ENCODE measurements around the gene PLB1. TPM values are rescaled to one million over a fixed set of nuclear protein-coding genes. Genes with fewer than 3 reads are reported as not detected.

PLB1 gene
- total and polyA plus RNA-seq, 2 donors (not counting 1 experiment from before 2014, with no cell fraction given) = 0.25 to 0.51 TPM

GRCh38 chr2:28522481-28522880 is 26.6 kb downstream of the PLB1 start:
- Mint-ChIP-seq H3K27me3 (peaks cover 52% of the 10 kb centered on the region), H3K27ac (no peak overlapping the region), H3K4me3 (no peak overlapping the region), H3K9me3 (ENCODE audit: insufficient read depth) (no peaks in the 10 kb centered on the region), H3K4me1 (no peaks in the 10 kb centered on the region)
- no peaks in the 10 kb centered on the region for H3K79me2 ChIP-seq (ENCODE audit: control insufficient read depth, insufficient read depth, low read length)
- no peak overlapping the region for H2AFZ ChIP-seq (ENCODE audit: insufficient read depth, low read depth, low read length, poor library complexity, severe bottlenecking)
- no peaks in the 10 kb centered on the region for H3K9me3 ChIP-seq (ENCODE audit: control extremely low read depth in 1 of 3, control insufficient read depth in 2 of 3, insufficient read depth in 1 of 3, low read length in 2 of 3)
- 92% methylated on average over 9 of the region's 11 CpGs for WGBS (ENCODE audit: insufficient coverage)
- no peak for DNase-seq
- ChIA-PET CTCF (no interaction called here), POLR2A (no interaction called here)
- no peak overlapping the region for H3K4me2 ChIP-seq (replicated peaks; ENCODE audit: low read depth, low read length, poor library complexity, severe bottlenecking)
- H3K36me3 ChIP-seq (replicated peaks in 1 of 2; ENCODE audit: control extremely low read depth in 1 of 2, control insufficient read depth in 1 of 2, extremely low read depth in 1 of 2, insufficient read depth in 2 of 2, low read length in 1 of 2) = no peaks in the 10 kb centered on the region
- no peak overlapping the region for H3K27ac ChIP-seq (ENCODE audit: low read length in 2 of 2)
- TF ChIP-seq, protein P1, sequence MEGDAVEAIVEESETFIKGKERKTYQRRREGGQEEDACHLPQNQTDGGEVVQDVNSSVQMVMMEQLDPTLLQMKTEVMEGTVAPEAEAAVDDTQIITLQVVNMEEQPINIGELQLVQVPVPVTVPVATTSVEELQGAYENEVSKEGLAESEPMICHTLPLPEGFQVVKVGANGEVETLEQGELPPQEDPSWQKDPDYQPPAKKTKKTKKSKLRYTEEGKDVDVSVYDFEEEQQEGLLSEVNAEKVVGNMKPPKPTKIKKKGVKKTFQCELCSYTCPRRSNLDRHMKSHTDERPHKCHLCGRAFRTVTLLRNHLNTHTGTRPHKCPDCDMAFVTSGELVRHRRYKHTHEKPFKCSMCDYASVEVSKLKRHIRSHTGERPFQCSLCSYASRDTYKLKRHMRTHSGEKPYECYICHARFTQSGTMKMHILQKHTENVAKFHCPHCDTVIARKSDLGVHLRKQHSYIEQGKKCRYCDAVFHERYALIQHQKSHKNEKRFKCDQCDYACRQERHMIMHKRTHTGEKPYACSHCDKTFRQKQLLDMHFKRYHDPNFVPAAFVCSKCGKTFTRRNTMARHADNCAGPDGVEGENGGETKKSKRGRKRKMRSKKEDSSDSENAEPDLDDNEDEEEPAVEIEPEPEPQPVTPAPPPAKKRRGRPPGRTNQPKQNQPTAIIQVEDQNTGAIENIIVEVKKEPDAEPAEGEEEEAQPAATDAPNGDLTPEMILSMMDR (IDR thresholded peaks at IDR 0.05) = no peak
- no peak for TF ChIP-seq EZH2 (IDR thresholded peaks at IDR 0.05; ENCODE audit: borderline replicate concordance, insufficient read depth, low read depth, low read length, poor library complexity, severe bottlenecking)
- no peaks in the 10 kb centered on the region for H3K4me1 ChIP-seq (ENCODE audit: control insufficient read depth in 2 of 2, insufficient read depth in 2 of 2, low read length in 2 of 2)
- H3K4me3 ChIP-seq (ENCODE audit: control extremely low read depth in 1 of 5, extremely low read depth in 1 of 5, insufficient read depth in 1 of 5, low read depth in 2 of 5, low read length in 4 of 5) = no peak overlapping the region
- H4K20me1 ChIP-seq (ENCODE audit: control insufficient read depth, insufficient read depth, low read length, poor library complexity, severe bottlenecking) = no peaks in the 10 kb centered on the region
- no peak overlapping the region for H3K9ac ChIP-seq (ENCODE audit: low read length)
- H3K27me3 ChIP-seq (replicated peaks in 1 of 4; ENCODE audit: control extremely low read depth in 1 of 4, control insufficient read depth in 3 of 4, insufficient read depth in 4 of 4, low read length in 3 of 4) = peaks cover 0 to 29% (median 3%) of the 10 kb centered on the region in 4 experiments
- no peak for ATAC-seq (ENCODE audit: low read depth)
- intact Hi-C loops (cut with micrococcal nuclease) = no loop called here

DNA sequence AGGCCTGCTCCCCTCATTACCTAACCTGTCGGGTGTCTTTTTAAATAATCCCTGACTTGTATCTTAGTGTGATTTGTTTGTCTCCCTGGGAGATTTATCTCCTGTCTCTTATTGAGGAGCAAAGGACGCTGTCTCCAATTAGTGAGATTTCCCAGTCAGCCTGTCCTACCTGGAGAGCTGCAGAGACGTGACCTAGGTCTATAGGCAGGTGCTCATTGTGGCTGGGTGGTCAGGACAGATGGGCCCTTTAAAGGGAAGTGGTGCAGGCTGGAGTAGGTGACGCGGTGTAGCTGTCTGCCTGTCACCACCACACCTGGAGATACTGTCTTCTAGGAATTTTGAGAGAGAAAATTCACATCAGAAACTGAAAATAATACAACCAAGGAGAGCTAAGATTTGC is 28.0 kb downstream of the PLB1 start:
- no peak overlapping the region for H3K27ac Mint-ChIP-seq
- no peak overlapping the region for H3K4me3 Mint-ChIP-seq
- H3K9me3 ChIP-seq (ENCODE audit: control extremely low read depth in 1 of 3, control insufficient read depth in 2 of 3, insufficient read depth in 1 of 3, low read length in 2 of 3) = no peaks in the 10 kb centered on the region
- no peak overlapping the region for H3K4me2 ChIP-seq (replicated peaks; ENCODE audit: low read depth, low read length, poor library complexity, severe bottlenecking)
- no peak overlapping the region for H2AFZ ChIP-seq (ENCODE audit: insufficient read depth, low read depth, low read length, poor library complexity, severe bottlenecking)
- intact Hi-C loops (cut with micrococcal nuclease) = no loop called here
- no peaks in the 10 kb centered on the region for H3K9me3 Mint-ChIP-seq (ENCODE audit: insufficient read depth)
- ATAC-seq (ENCODE audit: low read depth) (no peak), DNase-seq (no peak)
- peaks cover 0 to 22% (median 2%) of the 10 kb centered on the region in 4 experiments for H3K27me3 ChIP-seq (replicated peaks in 1 of 4; ENCODE audit: control extremely low read depth in 1 of 4, control insufficient read depth in 3 of 4, insufficient read depth in 4 of 4, low read length in 3 of 4)
- H3K79me2 ChIP-seq (ENCODE audit: control insufficient read depth, insufficient read depth, low read length) = no peaks in the 10 kb centered on the region
- no peak overlapping the region for H3K27ac ChIP-seq (ENCODE audit: low read length in 2 of 2)
- H3K4me1 ChIP-seq (ENCODE audit: control insufficient read depth in 2 of 2, insufficient read depth in 2 of 2, low read length in 2 of 2) = no peaks in the 10 kb centered on the region
- H3K36me3 ChIP-seq (replicated peaks in 1 of 2; ENCODE audit: control extremely low read depth in 1 of 2, control insufficient read depth in 1 of 2, extremely low read depth in 1 of 2, insufficient read depth in 2 of 2, low read length in 1 of 2) = no peaks in the 10 kb centered on the region
- H4K20me1 ChIP-seq (ENCODE audit: control insufficient read depth, insufficient read depth, low read length, poor library complexity, severe bottlenecking) = no peaks in the 10 kb centered on the region
- H3K4me1 Mint-ChIP-seq = no peaks in the 10 kb centered on the region
- H3K27me3 Mint-ChIP-seq = peaks cover 43% of the 10 kb centered on the region
- TF ChIP-seq, protein P1 (IDR thresholded peaks at IDR 0.05) = no peak
- TF ChIP-seq EZH2 (IDR thresholded peaks at IDR 0.05; ENCODE audit: borderline replicate concordance, insufficient read depth, low read depth, low read length, poor library complexity, severe bottlenecking) = no peak
- POLR2A ChIA-PET = no interaction called here
- WGBS (ENCODE audit: insufficient coverage) = 52% methylated on average over 2 of the region's 5 CpGs
- H3K9ac ChIP-seq (ENCODE audit: low read length) = no peak overlapping the region
- H3K4me3 ChIP-seq (ENCODE audit: control extremely low read depth in 1 of 5, extremely low read depth in 1 of 5, insufficient read depth in 1 of 5, low read depth in 2 of 5, low read length in 4 of 5) = no peak overlapping the region
- CTCF ChIA-PET = no interaction called here
